NB4 (cell line): ENCODE results near the gene HDAC4.

Experiments
- CTCF ChIP-seq: IDR thresholded peaks from one replicate; pipeline ENCODE4 v1.5.1; 2012; ENCODE audit warnings: low read depth, low read length
- MAX ChIP-seq: IDR thresholded peaks from 2 replicates; pipeline ENCODE4 v1.6.1; 2011; ENCODE audit warnings: low read depth, low read length
- MYC ChIP-seq: IDR thresholded peaks from 2 replicates; pipeline ENCODE4 v1.6.1; 2011; ENCODE audit warnings: low read depth, low read length
- POLR2A ChIP-seq: IDR thresholded peaks from 2 replicates; pipeline ENCODE4 v1.6.1; 2011; ENCODE audit warnings: mild to moderate bottlenecking; ENCODE audit not compliant: insufficient read length; ENCODE audit errors: extremely low read depth

GRCh38 chr2:239028253-239028619 lies 372.6 kb downstream of the HDAC4 start:
- TF ChIP-seq CTCF = no peak
- no peak for TF ChIP-seq POLR2A
- no peak for TF ChIP-seq MAX
- TF ChIP-seq MYC = no peak
